Measurements from ENCODE around the gene SLC22A12.
"Not testable (repeated sequence)": the region's sequence is repeated elsewhere in the genome, so short reads cannot be mapped to it uniquely, and the experiment has no call there.

Gene SLC22A12

GRCh38 chr11:64591257-64592233 lies 525 bp downstream of the SLC22A12 start:
- no peak for DNase-seq

GRCh38 chr11:64592234-64592615 lies 1.2 kb downstream of the SLC22A12 start:
- DNase-seq: no peak

- DNase-seq: no peak
These were observed 1.6 kb downstream of the SLC22A12 start for GRCh38 chr11:64592656-64593055.

GRCh38 chr11:64593156-64594105 lies 2.4 kb downstream of the SLC22A12 start:
- DNase-seq: no peak

- no peak for DNase-seq
These were observed 3.3 kb downstream of the SLC22A12 start for GRCh38 chr11:64594159-64594939.

- DNase-seq: not testable (repeated sequence)
These were observed 4.9 kb downstream of the SLC22A12 start for GRCh38 chr11:64595922-64596321.

- no peak for DNase-seq
These were observed 6.7 kb downstream of the SLC22A12 start for GRCh38 chr11:64597671-64598101.

- no peak for DNase-seq
These were observed 7.2 kb downstream of the SLC22A12 start for GRCh38 chr11:64598106-64598796.

- no peak for DNase-seq
These were observed 8.0 kb downstream of the SLC22A12 start for GRCh38 chr11:64598797-64599697.

- DNase-seq: no peak
These were observed 8.7 kb downstream of the SLC22A12 start for GRCh38 chr11:64599698-64600211.

- no peak for DNase-seq
These were observed 9.4 kb downstream of the SLC22A12 start for GRCh38 chr11:64600281-64600992.

GRCh38 chr11:64601605-64602465 lies 10.8 kb downstream of the SLC22A12 start:
- DNase-seq: no peak

GRCh38 chr11:64602466-64603070 lies 11.5 kb downstream of the SLC22A12 start:
- no peak for DNase-seq

- no peak for DNase-seq
These were observed 12.5 kb downstream of the SLC22A12 start for GRCh38 chr11:64603411-64604110.

- no peak for DNase-seq
These were observed 13.6 kb downstream of the SLC22A12 start for GRCh38 chr11:64604458-64605243.

- no peak for DNase-seq
These were observed 14.2 kb downstream of the SLC22A12 start for GRCh38 chr11:64605244-64605560.
